ENCODE data around the gene PARN. TPM values are rescaled to one million over a fixed set of nuclear protein-coding genes. Genes with fewer than 3 reads are reported as not detected.

PARN gene
- total RNA-seq, 1 experiment from 2014 or later = 56.2 TPM

DNA sequence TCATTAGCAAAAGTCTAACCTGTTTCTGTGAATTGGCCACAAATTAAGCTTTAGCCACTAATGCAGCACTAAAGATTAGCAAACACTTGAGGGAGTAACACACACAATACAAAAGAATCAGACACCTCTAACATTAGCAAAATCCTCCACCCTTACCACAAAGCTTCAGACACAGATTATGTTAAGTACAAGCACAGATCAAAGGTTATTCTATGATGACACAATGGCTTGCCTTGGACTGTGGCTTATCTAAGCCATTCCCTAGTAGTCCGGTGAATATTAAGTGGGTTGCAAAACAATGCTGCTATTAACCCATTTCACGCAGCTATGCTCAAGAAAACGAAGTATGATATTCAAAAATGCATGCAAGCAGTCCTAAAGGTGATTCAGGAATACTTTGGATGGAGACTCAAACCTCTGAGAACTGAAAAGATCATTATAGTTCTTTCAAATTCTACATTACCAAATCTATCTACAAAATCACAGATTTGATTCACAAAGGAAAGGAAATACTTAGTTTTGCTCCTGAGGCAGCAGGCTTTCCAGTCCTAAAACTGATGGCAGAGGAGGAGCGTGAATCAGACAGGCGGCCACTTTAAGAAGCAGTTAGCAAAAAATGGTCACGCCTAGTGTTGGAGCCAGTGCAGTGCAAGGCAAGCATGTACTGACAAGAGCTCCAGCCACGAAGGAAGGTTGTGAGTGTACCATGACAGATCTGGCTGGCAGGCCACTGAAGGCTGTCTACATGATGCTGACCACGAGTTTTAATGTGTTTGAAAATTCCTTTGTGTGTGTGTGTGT, 67.2 kb downstream of the PARN start:
- Mint-ChIP-seq H3K27me3 (ENCODE audit: low read depth) (no peaks in the 10 kb centered on the region), H3K4me3 (no peak overlapping the region), H3K9me3 (no peaks in the 10 kb centered on the region), H3K4me1 (peaks cover 14 to 15% of the 10 kb centered on the region in 2 experiments), H3K27ac (peak overlapping the region in 1 of 3 experiments; percentile 18; a peak in 1 of 7 replicates), H3K36me3 (ENCODE audit: insufficient read depth in 1 of 3, low read depth in 3 of 3) (peaks cover 0 to 7% (median 0%) of the 10 kb centered on the region in 3 experiments; a peak in 3 of 7 replicates)
- Histone ChIP-seq H3T11ph (ENCODE audit: low read length) (no peak overlapping the region), H2BK20ac (ENCODE audit: low read depth, low read length, poor library complexity, severe bottlenecking) (no peak overlapping the region), H2BK120ac (ENCODE audit: low read depth, low read length, poor library complexity, severe bottlenecking) (no peak overlapping the region), H3K4ac (ENCODE audit: low read depth, low read length) (no peak overlapping the region), H4K91ac (ENCODE audit: insufficient read length, low read depth, low read length) (no peak overlapping the region), H2BK12ac (ENCODE audit: insufficient read length, low read depth, low read length) (no peak overlapping the region), H3K79me2 (ENCODE audit: insufficient read depth, low read length) (no peaks in the 10 kb centered on the region), H3K23ac (ENCODE audit: insufficient read length, low read depth, low read length) (no peak overlapping the region), H2AK5ac (ENCODE audit: insufficient read length, low read length) (no peak overlapping the region), H3K18ac (ENCODE audit: insufficient read length, low read depth, low read length) (no peak overlapping the region), H2AFZ (ENCODE audit: low read length) (no peak overlapping the region), H3K27ac (ENCODE audit: insufficient read length, low read depth, low read length) (no peak overlapping the region), H3K56ac (ENCODE audit: insufficient read length, low read depth, low read length) (no peak overlapping the region), H3K9ac (ENCODE audit: extremely low read depth, insufficient read length, low read length) (no peak overlapping the region), H3K4me2 (ENCODE audit: insufficient read depth, insufficient read length, low read length) (no peak overlapping the region), H2BK15ac (ENCODE audit: low read depth, low read length) (no peak overlapping the region), H3K79me1 (ENCODE audit: insufficient read depth, low read depth, low read length, poor library complexity, severe bottlenecking) (no peaks in the 10 kb centered on the region), H2BK5ac (ENCODE audit: insufficient read length, low read length) (no peak overlapping the region), H3K27me3 (ENCODE audit: insufficient read depth, low read length) (no peaks in the 10 kb centered on the region), H4K5ac (ENCODE audit: insufficient read length, low read depth, low read length) (no peak overlapping the region), H4K8ac (replicated peaks; ENCODE audit: insufficient read length, low read depth, low read length) (no peak overlapping the region), H3K4me1 (ENCODE audit: insufficient read depth, low read length) (no peaks in the 10 kb centered on the region), H4K20me1 (ENCODE audit: control insufficient read depth, insufficient read depth, insufficient read length) (no peaks in the 10 kb centered on the region), H3K23me2 (ENCODE audit: insufficient read length, low read depth, low read length, poor library complexity, severe bottlenecking) (no peaks in the 10 kb centered on the region), H3K14ac (ENCODE audit: insufficient read depth, low read length) (no peak overlapping the region), H3K9me3 (ENCODE audit: control insufficient read depth, low read depth, low read length) (no peaks in the 10 kb centered on the region)
- TF ChIP-seq, protein P1, sequence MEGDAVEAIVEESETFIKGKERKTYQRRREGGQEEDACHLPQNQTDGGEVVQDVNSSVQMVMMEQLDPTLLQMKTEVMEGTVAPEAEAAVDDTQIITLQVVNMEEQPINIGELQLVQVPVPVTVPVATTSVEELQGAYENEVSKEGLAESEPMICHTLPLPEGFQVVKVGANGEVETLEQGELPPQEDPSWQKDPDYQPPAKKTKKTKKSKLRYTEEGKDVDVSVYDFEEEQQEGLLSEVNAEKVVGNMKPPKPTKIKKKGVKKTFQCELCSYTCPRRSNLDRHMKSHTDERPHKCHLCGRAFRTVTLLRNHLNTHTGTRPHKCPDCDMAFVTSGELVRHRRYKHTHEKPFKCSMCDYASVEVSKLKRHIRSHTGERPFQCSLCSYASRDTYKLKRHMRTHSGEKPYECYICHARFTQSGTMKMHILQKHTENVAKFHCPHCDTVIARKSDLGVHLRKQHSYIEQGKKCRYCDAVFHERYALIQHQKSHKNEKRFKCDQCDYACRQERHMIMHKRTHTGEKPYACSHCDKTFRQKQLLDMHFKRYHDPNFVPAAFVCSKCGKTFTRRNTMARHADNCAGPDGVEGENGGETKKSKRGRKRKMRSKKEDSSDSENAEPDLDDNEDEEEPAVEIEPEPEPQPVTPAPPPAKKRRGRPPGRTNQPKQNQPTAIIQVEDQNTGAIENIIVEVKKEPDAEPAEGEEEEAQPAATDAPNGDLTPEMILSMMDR (conservative IDR thresholded peaks at IDR 0.05) = no peak
- DNase-seq = no peak
- no CpG with 5 or more reads among the region's 8 CpGs for WGBS (ENCODE audit: extremely low coverage, insufficient read length, low lambda C conversion rate)
